Cardiac muscle cell (in vitro differentiated cells and primary cell): ENCODE data around the gene USP54. TPM values are rescaled to one million over a fixed set of nuclear protein-coding genes. Genes with fewer than 3 reads are reported as not detected.

Source experiments
- DNase-seq, 2 donors: peaks; one replicate each; pipeline versions ENCODE4 v3.0.0 to v3.0.0-alpha.2; 2010 to 2017; ENCODE audit warnings: low read depth in 1 of 2, low spot score in 1 of 2
- H3K27ac ChIP-seq: fragments of 200-600 bp; sonication (generic); 2 replicates; pipeline ENCODE4 v1.5.1; 2016
- H3K27me3 ChIP-seq: fragments of 200-600 bp; sonication (generic); 2 replicates; pipeline ENCODE4 v1.6.0; 2016; ENCODE audit warnings: control low read depth
- H3K36me3 ChIP-seq: fragments of 200-600 bp; sonication (generic); 2 replicates; pipeline ENCODE4 v1.5.1; 2016; ENCODE audit warnings: control low read depth
- H3K4me1 ChIP-seq: fragments of 200-600 bp; sonication (generic); 2 replicates; pipeline ENCODE4 v1.8.1; 2017; ENCODE audit warnings: low read depth, mild to moderate bottlenecking, mixed run types
- H3K4me3 ChIP-seq: fragments of 200-600 bp; sonication (generic); 2 replicates; pipeline ENCODE4 v1.5.1; 2016; ENCODE audit warnings: mild to moderate bottlenecking
- H3K9me3 ChIP-seq: fragments of 200-600 bp; sonication (generic); 2 replicates; pipeline ENCODE4 v1.5.1; 2017; ENCODE audit warnings: low read depth, mild to moderate bottlenecking, control low read depth
- CTCF ChIP-seq: IDR thresholded peaks from 2 replicates; pipeline ENCODE4 v1.5.1; 2012; ENCODE audit warnings: low read depth, mild to moderate bottlenecking, low read length
- polyA plus RNA-seq: library from polyadenylated mRNA; unstranded; fragments of >200 nt; fragmentation: Nextera tagmentation; extraction: Ambion mirVana; gene quantifications from 2 replicates; pipeline ENCODE4 v1.2.1, GENCODE V29; 2016
- total RNA-seq: library from RNA; depleted of rRNA; stranded (reverse); fragments of >200 nt; gene quantifications from 2 replicates; pipeline ENCODE4 v1.2.3, GENCODE V29; 2016

Gene USP54
- total and polyA plus RNA-seq, 2 experiments from 2014 or later = 10.6 to 12.4 TPM

- no peaks in the 10 kb centered on the region for H3K9me3 ChIP-seq
- H3K27ac ChIP-seq = no peak overlapping the region
- H3K27me3 ChIP-seq = no peaks in the 10 kb centered on the region
- no peak for TF ChIP-seq CTCF
- no peak for DNase-seq
- no peaks in the 10 kb centered on the region for H3K36me3 ChIP-seq
- peaks cover 3% of the 10 kb centered on the region for H3K4me1 ChIP-seq
- no peak overlapping the region for H3K4me3 ChIP-seq
These were observed 53.4 kb downstream of the USP54 start for GRCh38 chr10:73537709-73538108.

- Histone ChIP-seq H3K4me1 (peaks cover 3% of the 10 kb centered on the region), H3K36me3 (no peaks in the 10 kb centered on the region), H3K4me3 (no peak overlapping the region), H3K27me3 (no peaks in the 10 kb centered on the region), H3K27ac (no peak overlapping the region), H3K9me3 (no peaks in the 10 kb centered on the region)
- no peak for DNase-seq
- no peak for TF ChIP-seq CTCF
These were observed 53.9 kb downstream of the USP54 start for GRCh38 chr10:73537288-73537687.

- no peak overlapping the region for H3K27ac ChIP-seq
- no peaks in the 10 kb centered on the region for H3K27me3 ChIP-seq
- no peak for DNase-seq
- H3K4me3 ChIP-seq = no peak overlapping the region
- peaks cover 3% of the 10 kb centered on the region for H3K4me1 ChIP-seq
- TF ChIP-seq CTCF = no peak
- H3K36me3 ChIP-seq = no peaks in the 10 kb centered on the region
- H3K9me3 ChIP-seq = no peaks in the 10 kb centered on the region
These were observed 56.3 kb downstream of the USP54 start for GRCh38 chr10:73534857-73535256.

GRCh38 chr10:73529089-73529832 is 61.9 kb downstream of the USP54 start:
- peak; percentile 87 for DNase-seq

GRCh38 chr10:73522263-73522662 is 68.9 kb downstream of the USP54 start:
- Histone ChIP-seq H3K9me3 (no peaks in the 10 kb centered on the region), H3K36me3 (peaks cover 28% of the 10 kb centered on the region), H3K4me3 (no peak overlapping the region), H3K27ac (no peak overlapping the region), H3K27me3 (no peaks in the 10 kb centered on the region), H3K4me1 (peaks cover 7% of the 10 kb centered on the region)
- TF ChIP-seq CTCF = no peak
- DNase-seq = no peak

More at GRCh38 chr10:73529089-73529832, 61.9 kb downstream of the USP54 start:
- no peak overlapping the region for H3K27ac ChIP-seq
- H3K36me3 ChIP-seq = peaks cover 10% of the 10 kb centered on the region
- no peaks in the 10 kb centered on the region for H3K9me3 ChIP-seq
- no peak overlapping the region for H3K4me3 ChIP-seq
- TF ChIP-seq CTCF = peak; percentile 76
- no peaks in the 10 kb centered on the region for H3K27me3 ChIP-seq
- no peaks in the 10 kb centered on the region for H3K4me1 ChIP-seq
